Endothelial cell of umbilical vein (primary cell): ENCODE results near the gene VPS13A. TPM values are rescaled to one million over a fixed set of nuclear protein-coding genes. Genes with fewer than 3 reads are reported as not detected.

Source experiments
- BruUV-seq: library from RNA; stranded (reverse); fragments of 400-500 nt; replicated peaks from 2 replicates; lab custom pipeline; 2021; lab: Mats Ljungman, UMichigan
- CTCF ChIA-PET: fragments of 300-600, 350-600 bp; sonication (Branson Sonifier 250); formaldehyde crosslinking; loops from one replicate; lab custom pipeline; 2021; ENCODE audit warnings: antibody characterized with exemption, inconsistent platforms; lab: Charles Lee
- POLR2A ChIA-PET: fragments of 300-600, 350-600 bp; sonication (Branson Sonifier 250); formaldehyde crosslinking; loops from one replicate; lab custom pipeline; 2021; ENCODE audit warnings: antibody characterized with exemption, inconsistent platforms; lab: Charles Lee
- DNase-seq: peaks from one replicate; pipeline ENCODE4 v3.0.0-alpha.2; 2011; ENCODE audit warnings: low read depth, low spot score
- FAIRE-seq: peaks from 2 replicates; lab custom pipeline; 2011; peaks lifted over from hg19 to GRCh38; lab: Jason Lieb, UNC
- H2AFZ ChIP-seq: 2 replicates; pipeline ENCODE4 v1.6.0; 2012; ENCODE audit warnings: low read depth, low read length, control low read depth, inconsistent platforms
- H3K27ac ChIP-seq: 2 replicates; pipeline ENCODE4 v1.5.1; 2011; ENCODE audit warnings: low read depth, mild to moderate bottlenecking, control low read depth, low read length, moderate library complexity; ENCODE audit not compliant: insufficient read depth
- H3K27me3 ChIP-seq, 2 experiments: 2 replicates each; pipeline versions ENCODE4 v1.6.0 to v1.6.1; 2011; ENCODE audit warnings: low read length in 2 of 2, mixed read lengths in 1 of 2; ENCODE audit not compliant: control insufficient read depth in 2 of 2, insufficient read depth in 2 of 2
- H3K36me3 ChIP-seq, 2 experiments: 2 replicates in 1 of 2; 3 replicates in 1 of 2; pipeline ENCODE4 v1.5.1; 2011; ENCODE audit warnings: low read length in 2 of 2, mild to moderate bottlenecking in 1 of 2, moderate library complexity in 1 of 2; ENCODE audit not compliant: control insufficient read depth in 2 of 2, insufficient read depth in 2 of 2; ENCODE audit errors: extremely low read depth in 1 of 2
- H3K4me1 ChIP-seq: 3 replicates; pipeline ENCODE4 v1.5.1; 2011; ENCODE audit warnings: mild to moderate bottlenecking, low read length; ENCODE audit not compliant: control insufficient read depth, insufficient read depth; ENCODE audit errors: extremely low read depth
- H3K4me2 ChIP-seq: 2 replicates; pipeline ENCODE4 v1.6.1; 2011; ENCODE audit warnings: low read length, control low read depth, mixed read lengths; ENCODE audit not compliant: insufficient read depth
- H3K4me3 ChIP-seq, 3 experiments: fragments of 200-600 bp in 1 of 3; sonication (generic), shearing (Covaris generic) in 1 of 3; replicated peaks in 1 of 3; 2 replicates each; pipeline ENCODE4 v1.5.1; 2011 to 2016; ENCODE audit warnings: control low read depth in 3 of 3, low read length in 3 of 3, mild to moderate bottlenecking in 2 of 3, inconsistent platforms in 1 of 3, low read depth in 1 of 3, moderate library complexity in 1 of 3; ENCODE audit not compliant: insufficient read depth in 1 of 3
- H3K79me2 ChIP-seq: 2 replicates; pipeline ENCODE4 v1.6.0; 2012; ENCODE audit warnings: low read length, inconsistent platforms; ENCODE audit not compliant: control insufficient read depth, insufficient read depth
- H3K9ac ChIP-seq: replicated peaks from 2 replicates; pipeline ENCODE3; 2011; ENCODE audit warnings: low read length, control low read depth; ENCODE audit not compliant: insufficient read depth; ENCODE audit errors: extremely low read depth
- H3K9me1 ChIP-seq: replicated peaks from 3 replicates; pipeline ENCODE4 v1.6.0; 2011; ENCODE audit warnings: mild to moderate bottlenecking, low read length; ENCODE audit not compliant: control insufficient read depth, insufficient read depth; ENCODE audit errors: extremely low read depth
- H3K9me3 ChIP-seq: replicated peaks from 2 replicates; pipeline ENCODE4 v1.5.1; 2012; ENCODE audit warnings: low read length, inconsistent platforms; ENCODE audit not compliant: control insufficient read depth, insufficient read depth
- H4K20me1 ChIP-seq: replicated peaks from 2 replicates; pipeline ENCODE3; 2011; ENCODE audit warnings: mild to moderate bottlenecking, low read length; ENCODE audit not compliant: control insufficient read depth, insufficient read depth; ENCODE audit errors: extremely low read depth
- CTCF ChIP-seq, 2 donors: IDR thresholded peaks; 1 replicate in 1 of 2; 2 replicates in 1 of 2; pipeline ENCODE4 v1.5.1; 2011; ENCODE audit warnings: low read length in 2 of 2, mild to moderate bottlenecking in 2 of 2, moderate library complexity in 2 of 2, control low read depth in 1 of 2, inconsistent platforms in 1 of 2, low read depth in 1 of 2; ENCODE audit not compliant: insufficient read depth in 1 of 2; ENCODE audit errors: extremely low read depth in 1 of 2
- EZH2 ChIP-seq: IDR thresholded peaks from 2 replicates; pipeline ENCODE4 v1.6.1; 2012; ENCODE audit warnings: borderline replicate concordance, low read depth, mild to moderate bottlenecking, moderate library complexity, low read length, inconsistent platforms; ENCODE audit not compliant: severe bottlenecking
- FOS ChIP-seq: IDR thresholded peaks from 2 replicates; pipeline ENCODE4 v1.6.1; 2011; ENCODE audit warnings: mild to moderate bottlenecking, low read length, moderate library complexity, borderline replicate concordance; ENCODE audit not compliant: insufficient read depth
- GATA2 ChIP-seq: IDR thresholded peaks from 2 replicates; pipeline ENCODE4 v1.7.0; 2011; ENCODE audit warnings: low read depth, mild to moderate bottlenecking, moderate library complexity, mixed read lengths, low read length; ENCODE audit not compliant: insufficient read length, insufficient read depth
- JUN ChIP-seq: IDR thresholded peaks from 2 replicates; pipeline ENCODE4 v1.6.1; 2011; ENCODE audit warnings: borderline replicate concordance, low read depth; ENCODE audit not compliant: insufficient read length, insufficient read depth
- MYC ChIP-seq: IDR thresholded peaks from one replicate; pipeline ENCODE4 v1.6.1; 2011; ENCODE audit warnings: mild to moderate bottlenecking, low read depth, low read length
- POLR2AphosphoS5 ChIP-seq: IDR thresholded peaks from 2 replicates; pipeline ENCODE4 v1.6.1; 2012; ENCODE audit warnings: low read depth, mild to moderate bottlenecking, control low read depth, low read length, moderate library complexity; ENCODE audit not compliant: insufficient read depth
- dilution Hi-C: fragments of 300-500 bp; cut with MboI; formaldehyde crosslinking; loops from one replicate; pipeline ENCODE4 v1.15.0; 2019; ENCODE audit warnings: low sequenced_read_pairs; ENCODE audit not compliant: extremely low pct_ligation_motif_present
- intact Hi-C: fragments of 100-400 bp; cut with micrococcal nuclease; formaldehyde crosslinking; loops from one replicate; pipeline ENCODE4 v1.10.0; 2022
- polyA plus RNA-seq, 4 experiments: library from polyadenylated mRNA; depleted of rRNA in 3 of 4; stranded (reverse) in 3 of 4; unstranded in 1 of 4; fragments of >200 nt; gene quantifications; 2 replicates each; pipeline versions ENCODE4 v1.2.1 to v1.2.3, GENCODE V29; 2011 to 2012; ENCODE audit warnings: missing spikeins in 1 of 4
- total RNA-seq: library from RNA; stranded (reverse); gene quantifications from 2 replicates; pipeline ENCODE4 v1.2.3, GENCODE V29; 2021

VPS13A gene
- total and polyA plus RNA-seq, 2 donors (not counting 3 experiments of a cell fraction or from before 2014, with no cell fraction given) = 4.7 to 33.3 TPM

GRCh38 chr9:77158772-77159513, 18.4 kb upstream of the VPS13A start:
- ChIA-PET POLR2A (interaction anchor here (0.6 kb wide), 1 partner anchor 393 kb away, joined by 3 read pairs; no protein-coding TSS in a partner anchor), CTCF (interaction anchor here (0.8 to 3.2 kb wide), 5 partner anchors 8 to 349 kb away, joined by 3 to 32 read pairs (median 14); no protein-coding TSS in a partner anchor)
- peak overlapping the region; percentile 61 for H3K27ac ChIP-seq
- no peaks in the 10 kb centered on the region for H3K9me3 ChIP-seq
- FAIRE-seq = peak; percentile 90
- H3K4me1 ChIP-seq = peaks cover 31% of the 10 kb centered on the region
- intact Hi-C loops = loop anchor here (5.0 kb wide), 1 partner anchor 767 kb away; the partner anchor contains the start of gene RFK
- H3K4me3 ChIP-seq = no peak overlapping the region
- H3K9ac ChIP-seq = peak overlapping the region; percentile 33
- H3K4me2 ChIP-seq = peak overlapping the region; percentile 43
- no peak overlapping the region for H2AFZ ChIP-seq
- dilution Hi-C loops = no loop called here
- no peaks in the 10 kb centered on the region for H3K27me3 ChIP-seq
- peak; percentile 78 for TF ChIP-seq GATA2
- no peak for TF ChIP-seq JUN
- TF ChIP-seq POLR2AphosphoS5 = peak; percentile 70
- no peaks in the 10 kb centered on the region for H3K36me3 ChIP-seq
- H3K9me1 ChIP-seq = peaks cover 2% of the 10 kb centered on the region
- no peaks in the 10 kb centered on the region for H3K79me2 ChIP-seq
- no peaks in the 10 kb centered on the region for H4K20me1 ChIP-seq
- peak; percentile 92 for DNase-seq
- BruUV-seq = no TSS peak

GRCh38 chr9:77161191-77161590, 16.1 kb upstream of the VPS13A start:
- no peaks in the 10 kb centered on the region for H3K9me3 ChIP-seq
- BruUV-seq = no TSS peak
- H3K4me1 ChIP-seq = peaks cover 31% of the 10 kb centered on the region
- H3K9ac ChIP-seq = no peak overlapping the region
- no peak overlapping the region for H3K27ac ChIP-seq
- CTCF ChIA-PET = interaction anchor here (2.8 kb wide), 1 partner anchor 10 kb away, joined by 14 read pairs; no protein-coding TSS in a partner anchor
- DNase-seq = no peak
- intact Hi-C loops = no loop called here
- H3K4me2 ChIP-seq = no peak overlapping the region
- no peaks in the 10 kb centered on the region for H3K27me3 ChIP-seq
- TF ChIP-seq CTCF (IDR thresholded peaks at IDR 0.05; ENCODE audit: extremely low read depth in 1 of 2, insufficient read depth in 1 of 2, low read depth in 1 of 2, low read length in 2 of 2) (no peak), EZH2 (no peak), GATA2 (no peak), FOS (no peak), MYC (no peak)
- dilution Hi-C loops = no loop called here
- no peaks in the 10 kb centered on the region for H3K79me2 ChIP-seq
- H3K36me3 ChIP-seq = no peaks in the 10 kb centered on the region
- no peak overlapping the region for H2AFZ ChIP-seq
- no peaks in the 10 kb centered on the region for H4K20me1 ChIP-seq
- FAIRE-seq = no peak
- POLR2A ChIA-PET = no interaction called here
- peaks cover 2% of the 10 kb centered on the region for H3K9me1 ChIP-seq
- no peak overlapping the region for H3K4me3 ChIP-seq
